Measurements from ENCODE around the gene DNASE2B. TPM values are rescaled to one million over a fixed set of nuclear protein-coding genes. Genes with fewer than 3 reads are reported as not detected.
A peak's percentile ranks its signal among the peaks of the same experiment; 100 is the strongest.

Gene DNASE2B
- total and polyA plus RNA-seq, 5 donors, result not detected

DNA sequence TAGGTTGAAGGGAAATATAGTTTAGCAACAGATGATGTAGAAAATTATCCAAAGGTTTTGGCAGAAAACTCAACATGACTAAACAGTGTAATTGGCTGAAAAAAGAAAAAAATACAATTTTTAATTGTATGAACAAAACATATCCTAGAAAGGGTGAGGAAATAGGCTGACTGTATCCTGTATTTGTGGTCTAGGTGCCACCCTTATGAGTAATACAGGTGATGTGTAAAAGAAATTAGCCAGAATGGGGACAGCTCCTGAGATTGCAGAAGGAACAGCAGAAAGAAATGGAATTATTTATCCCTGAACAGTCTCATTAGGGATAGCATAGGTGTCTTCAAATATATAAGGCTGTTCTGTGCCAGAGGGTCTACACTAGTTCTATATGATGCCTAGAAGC is 24.6 kb downstream of the DNASE2B start:
- H3K9me3 ChIP-seq (ENCODE audit: control insufficient read depth, low read length), result no peaks in the 10 kb centered on the region
- H3K27me3 ChIP-seq (ENCODE audit: control insufficient read depth, insufficient read depth), result no peaks in the 10 kb centered on the region
- H3K27ac ChIP-seq (ENCODE audit: low read length), result no peak overlapping the region
- DNase-seq, result no peak
- H3K4me1 ChIP-seq (ENCODE audit: control insufficient read depth, insufficient read depth, low read length), result no peaks in the 10 kb centered on the region
- ATAC-seq, result no peak
- intact Hi-C loops (cut with DNase I), result no loop called here
- no peak overlapping the region for H3K4me3 ChIP-seq (ENCODE audit: low read length)

DNA sequence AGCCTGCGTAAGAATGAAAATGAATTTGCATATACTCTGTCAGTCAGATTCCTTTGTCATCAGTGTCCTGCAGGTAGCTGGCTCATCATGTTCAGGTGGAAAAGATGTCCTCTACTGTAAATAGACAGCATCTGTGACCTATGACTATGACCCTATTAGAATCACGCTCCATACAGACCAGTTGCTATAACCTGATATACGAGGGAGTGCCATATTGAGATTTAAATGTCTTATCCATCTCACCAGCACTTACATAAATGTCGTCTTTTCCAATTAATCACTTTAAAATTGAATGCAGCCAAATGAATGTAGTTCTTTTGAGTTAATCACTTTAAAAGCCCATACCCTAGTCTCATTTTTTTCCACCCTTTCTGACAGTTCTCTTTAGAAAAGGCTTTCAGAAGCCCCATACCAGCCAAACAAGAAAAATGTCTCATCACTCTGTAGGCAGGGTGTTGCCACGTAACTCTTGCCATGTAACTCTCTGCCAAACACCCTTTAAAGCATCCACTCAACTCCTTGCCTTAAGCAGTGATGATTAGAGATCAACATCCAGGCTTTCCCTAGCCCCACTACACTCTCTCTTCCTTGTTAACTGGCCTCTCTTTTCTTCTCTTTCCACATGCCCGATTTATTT is 26.3 kb downstream of the DNASE2B start:
- Histone ChIP-seq H3K27ac (ENCODE audit: low read length) (no peak overlapping the region), H3K4me1 (ENCODE audit: control insufficient read depth, insufficient read depth, low read length) (no peaks in the 10 kb centered on the region), H3K9me3 (ENCODE audit: control insufficient read depth, low read length) (no peaks in the 10 kb centered on the region), H3K27me3 (ENCODE audit: control insufficient read depth, insufficient read depth) (no peaks in the 10 kb centered on the region), H3K4me3 (ENCODE audit: low read length) (no peak overlapping the region)
- intact Hi-C loops (cut with DNase I), result no loop called here
- no peak for DNase-seq
- ATAC-seq, result no peak
- 84% methylated on average over 6 of the region's 6 CpGs for WGBS

DNA sequence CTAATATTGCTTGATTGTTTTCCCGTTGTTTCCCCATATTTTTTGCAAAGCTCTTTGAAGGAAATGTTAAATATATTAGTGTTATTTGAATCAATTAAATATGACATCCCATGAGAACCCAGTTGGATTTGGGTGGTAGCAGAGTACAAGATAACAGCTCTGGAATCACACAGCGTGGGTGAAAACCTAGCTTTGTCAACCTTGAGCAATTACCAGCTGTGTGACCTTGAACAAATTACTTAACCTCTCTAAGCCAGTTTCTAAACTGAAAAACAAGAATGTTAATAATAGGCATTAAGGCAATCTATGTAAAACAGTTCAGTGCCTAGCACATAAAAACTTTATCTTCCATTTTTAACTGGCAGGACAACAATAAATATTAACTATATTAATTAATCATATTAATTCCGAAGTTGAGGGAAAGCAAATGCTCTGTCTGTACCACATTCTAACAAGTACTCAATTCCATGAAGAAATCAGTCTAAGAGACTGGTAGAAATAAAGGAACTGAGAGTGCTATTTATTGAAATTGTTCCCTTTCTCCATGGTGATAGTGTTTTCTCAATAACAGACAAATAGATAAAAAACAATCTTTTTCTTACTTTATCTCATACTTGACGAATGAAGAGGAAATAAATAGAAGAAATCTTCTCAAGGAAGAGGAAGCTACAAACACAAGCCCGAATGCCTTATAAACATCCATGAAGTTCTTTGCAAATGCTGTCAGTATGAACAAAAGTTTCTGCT is 27.0 kb downstream of the DNASE2B start:
- H3K27me3 ChIP-seq (ENCODE audit: control insufficient read depth, insufficient read depth), result no peaks in the 10 kb centered on the region
- DNase-seq (no peak), ATAC-seq (no peak)
- intact Hi-C loops (cut with DNase I), result no loop called here
- H3K4me1 ChIP-seq (ENCODE audit: control insufficient read depth, insufficient read depth, low read length), result no peaks in the 10 kb centered on the region
- no peaks in the 10 kb centered on the region for H3K9me3 ChIP-seq (ENCODE audit: control insufficient read depth, low read length)
- 44% methylated on average over 5 of the region's 5 CpGs for WGBS
- no peak overlapping the region for H3K27ac ChIP-seq (ENCODE audit: low read length)
- H3K4me3 ChIP-seq (ENCODE audit: low read length), result no peak overlapping the region

DNA sequence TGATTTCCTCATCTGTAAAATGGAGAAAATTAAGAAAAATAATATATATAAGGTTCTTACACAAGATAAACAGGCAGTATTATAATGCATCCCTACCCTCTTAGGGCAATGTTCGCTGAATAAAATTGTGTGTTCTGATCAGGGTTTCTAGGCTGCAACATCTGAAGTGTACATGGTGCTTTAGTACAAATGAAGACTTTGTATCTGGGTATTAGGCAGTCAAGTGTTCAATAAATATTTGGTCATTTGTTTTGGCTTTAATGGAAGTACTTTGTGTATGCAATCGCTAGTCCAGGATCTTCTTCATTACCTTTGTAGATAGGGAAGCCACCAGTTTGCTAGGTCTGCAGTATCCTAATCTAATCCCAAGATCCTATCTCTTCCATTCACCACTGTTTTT is 28.1 kb downstream of the DNASE2B start:
- H3K4me1 ChIP-seq (ENCODE audit: control insufficient read depth, insufficient read depth, low read length), result no peaks in the 10 kb centered on the region
- no peak overlapping the region for H3K27ac ChIP-seq (ENCODE audit: low read length)
- no peaks in the 10 kb centered on the region for H3K9me3 ChIP-seq (ENCODE audit: control insufficient read depth, low read length)
- 86% methylated on average over 2 of the region's 2 CpGs for WGBS
- intact Hi-C loops (cut with DNase I), result no loop called here
- no peak overlapping the region for H3K4me3 ChIP-seq (ENCODE audit: low read length)
- no peaks in the 10 kb centered on the region for H3K27me3 ChIP-seq (ENCODE audit: control insufficient read depth, insufficient read depth)
- no peak for DNase-seq
- no peak for ATAC-seq

DNA sequence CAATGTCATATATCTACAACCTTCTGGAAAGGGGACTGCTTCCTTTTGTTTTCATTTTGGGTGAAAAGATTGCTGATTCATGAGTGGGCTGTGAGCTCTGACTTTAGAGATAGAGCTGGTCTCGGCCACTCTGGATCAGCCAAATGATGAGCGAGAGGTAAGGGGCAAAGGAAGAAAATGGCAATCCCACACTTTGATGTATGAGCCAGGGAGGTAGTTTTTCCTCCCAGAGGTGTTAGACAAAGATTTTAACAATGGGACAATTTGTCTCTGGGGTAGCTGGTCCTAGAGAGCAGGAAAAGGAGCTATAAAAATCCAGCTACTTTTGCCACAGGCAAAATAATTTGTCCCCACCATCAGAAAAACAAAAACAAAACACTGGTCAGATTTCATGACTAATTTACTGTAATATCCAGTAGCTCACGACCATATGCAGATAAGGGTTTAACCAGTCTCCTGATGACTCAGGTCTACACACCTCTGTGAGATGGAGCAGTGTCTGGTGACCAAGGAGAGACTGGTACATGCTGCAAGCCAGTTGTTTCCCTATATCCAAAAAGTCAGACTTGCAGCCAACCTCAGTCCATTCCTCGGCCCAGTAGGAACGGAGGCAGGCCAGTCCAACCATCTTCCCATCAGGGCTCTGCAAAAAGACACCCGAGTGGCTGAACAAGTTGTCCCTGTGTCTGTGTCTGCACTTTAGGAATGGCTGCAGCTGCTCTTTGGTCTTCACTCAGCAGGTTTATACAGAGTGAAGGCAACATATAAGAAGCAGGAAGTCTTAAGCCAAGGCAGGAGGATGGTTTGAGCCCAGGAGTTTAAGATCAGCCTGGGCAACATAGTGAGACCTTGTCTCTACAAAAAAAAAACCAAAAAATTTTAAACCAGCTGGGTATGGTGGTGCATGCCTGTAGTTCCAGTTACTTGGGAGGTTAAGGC is 29.2 kb downstream of the DNASE2B start:
- no peak for ATAC-seq
- Histone ChIP-seq H3K27ac (ENCODE audit: low read length) (no peak overlapping the region), H3K27me3 (ENCODE audit: control insufficient read depth, insufficient read depth) (no peaks in the 10 kb centered on the region), H3K9me3 (ENCODE audit: control insufficient read depth, low read length) (no peaks in the 10 kb centered on the region), H3K4me1 (ENCODE audit: control insufficient read depth, insufficient read depth, low read length) (no peaks in the 10 kb centered on the region), H3K4me3 (ENCODE audit: low read length) (no peak overlapping the region)
- WGBS, result 81% methylated on average over 6 of the region's 6 CpGs
- intact Hi-C loops (cut with DNase I), result no loop called here
- no peak for DNase-seq

DNA sequence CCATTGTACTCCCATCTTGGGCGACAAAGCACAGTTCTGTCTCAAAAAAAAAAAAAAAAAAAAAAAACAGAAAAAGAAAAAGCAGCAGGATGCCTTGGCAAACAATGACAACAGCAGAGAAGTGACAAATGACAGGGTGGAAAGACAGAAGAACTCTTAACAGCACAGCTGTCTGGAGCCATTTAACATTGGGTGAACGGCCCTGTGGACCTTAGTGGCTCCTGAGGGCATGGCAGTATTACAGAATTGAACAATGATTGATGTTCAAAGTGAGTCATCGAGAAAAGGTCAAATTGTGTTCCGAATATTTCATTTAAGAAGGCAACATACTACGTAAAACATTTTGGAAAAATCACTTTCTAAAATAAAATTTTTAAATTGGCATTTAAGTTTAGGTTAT is 30.0 kb downstream of the DNASE2B start:
- Histone ChIP-seq H3K27ac (ENCODE audit: low read length) (no peak overlapping the region), H3K4me1 (ENCODE audit: control insufficient read depth, insufficient read depth, low read length) (no peaks in the 10 kb centered on the region), H3K4me3 (ENCODE audit: low read length) (no peak overlapping the region), H3K27me3 (ENCODE audit: control insufficient read depth, insufficient read depth) (no peaks in the 10 kb centered on the region), H3K9me3 (ENCODE audit: control insufficient read depth, low read length) (no peaks in the 10 kb centered on the region)
- DNase-seq (no peak), ATAC-seq (no peak)
- WGBS, result 88% methylated on average over 5 of the region's 5 CpGs
- intact Hi-C loops (cut with DNase I), result no loop called here

DNA sequence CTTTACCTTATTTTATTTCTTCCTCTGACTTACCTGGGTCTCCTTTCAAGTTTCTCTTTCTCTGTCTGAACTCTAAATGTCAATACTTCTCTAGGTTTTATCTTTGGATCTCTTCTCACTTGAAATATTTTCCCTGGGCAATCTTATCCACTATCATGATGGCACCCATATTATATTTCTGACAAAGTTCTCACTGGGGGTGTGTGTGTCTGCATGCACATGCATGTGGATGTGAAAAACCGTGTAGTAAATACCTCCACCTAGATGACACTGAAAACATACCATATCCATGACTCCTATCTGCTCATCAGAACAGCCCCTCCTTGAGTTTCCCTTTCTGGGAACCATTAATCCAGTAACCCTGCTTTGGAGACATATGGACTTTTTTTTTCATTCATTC is 30.9 kb downstream of the DNASE2B start:
- no peak overlapping the region for H3K4me3 ChIP-seq (ENCODE audit: low read length)
- DNase-seq, result no peak
- H3K27me3 ChIP-seq (ENCODE audit: control insufficient read depth, insufficient read depth), result no peaks in the 10 kb centered on the region
- H3K27ac ChIP-seq (ENCODE audit: low read length), result no peak overlapping the region
- 91% methylated on average over 1 of the region's 1 CpG for WGBS
- ATAC-seq, result no peak
- no peaks in the 10 kb centered on the region for H3K9me3 ChIP-seq (ENCODE audit: control insufficient read depth, low read length)
- intact Hi-C loops (cut with DNase I), result no loop called here
- H3K4me1 ChIP-seq (ENCODE audit: control insufficient read depth, insufficient read depth, low read length), result no peaks in the 10 kb centered on the region

DNA sequence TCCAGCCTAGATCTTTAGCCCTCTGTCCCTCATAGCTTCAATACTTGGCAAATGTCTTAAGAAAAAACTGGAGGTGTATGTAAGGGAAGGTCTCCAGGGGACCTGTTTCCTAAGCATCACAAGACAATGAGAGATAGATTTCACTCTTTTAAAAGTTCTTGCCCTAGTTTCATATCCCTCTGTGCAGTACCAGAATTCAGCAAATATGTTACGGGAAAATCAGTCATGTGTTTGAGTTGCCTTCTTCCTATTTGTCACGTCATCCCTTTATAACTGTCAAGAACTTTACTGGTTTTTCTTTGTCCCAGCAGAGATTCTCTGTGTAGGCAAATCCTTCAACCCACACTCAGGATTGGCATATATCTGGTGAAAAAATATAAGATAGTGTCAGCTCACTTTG is 32.3 kb downstream of the DNASE2B start:
- DNase-seq (no peak), ATAC-seq (no peak)
- WGBS, result 67% methylated on average over 2 of the region's 2 CpGs
- Histone ChIP-seq H3K27me3 (ENCODE audit: control insufficient read depth, insufficient read depth) (no peaks in the 10 kb centered on the region), H3K9me3 (ENCODE audit: control insufficient read depth, low read length) (no peaks in the 10 kb centered on the region), H3K4me3 (ENCODE audit: low read length) (no peak overlapping the region), H3K27ac (ENCODE audit: low read length) (no peak overlapping the region), H3K4me1 (ENCODE audit: control insufficient read depth, insufficient read depth, low read length) (no peaks in the 10 kb centered on the region)
- intact Hi-C loops (cut with DNase I), result loop anchor here (5.0 to 10.0 kb wide), 7 partner anchors 126 to 496 kb away; partner anchors contain the start of genes PRKACB (in 4 of the 4) and SAMD13 (in 1 of the 4)

DNA sequence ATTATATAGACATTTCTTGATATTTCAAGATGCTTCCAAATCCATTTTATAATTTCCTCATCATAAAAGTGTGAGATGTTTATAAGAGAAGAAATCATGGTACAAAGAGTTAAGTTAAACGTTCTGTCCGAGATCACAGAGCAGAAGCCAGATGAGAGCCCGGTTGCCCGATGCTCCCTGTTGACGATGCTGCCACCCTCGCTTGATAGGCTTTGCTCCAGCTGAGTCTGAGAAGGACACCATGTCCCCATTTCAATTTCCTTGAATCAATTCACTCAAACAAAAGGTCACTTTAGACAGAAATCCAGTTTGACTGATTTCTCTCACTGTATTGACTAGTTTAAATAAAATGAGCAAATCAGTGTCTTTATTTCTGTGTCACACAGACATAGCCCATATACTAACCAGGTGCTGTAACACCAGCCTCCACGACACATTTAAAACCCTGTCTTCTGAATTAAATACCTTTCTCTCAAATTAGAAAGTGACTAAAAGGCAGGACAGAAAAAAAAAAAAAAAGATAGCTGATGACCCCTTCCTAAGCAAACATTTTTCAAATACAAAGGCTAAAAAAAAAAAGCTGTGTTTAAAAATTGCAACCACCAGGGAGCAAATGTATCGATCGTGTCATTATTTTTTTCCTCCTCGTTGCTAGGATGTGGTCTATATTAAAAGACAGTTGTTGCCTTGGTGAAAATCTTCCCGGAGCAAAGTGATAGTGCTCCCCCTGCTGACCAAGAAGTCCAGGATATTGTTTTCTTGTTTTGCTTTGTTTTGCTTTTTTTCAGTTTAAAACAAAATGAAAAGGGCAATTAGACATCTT is 35.2 kb downstream of the DNASE2B start:
- ATAC-seq (peak; percentile 75 to 83), DNase-seq (peak in 1 of 3 donors; percentile 51)
- no peaks in the 10 kb centered on the region for H3K4me1 ChIP-seq (ENCODE audit: control insufficient read depth, insufficient read depth, low read length)
- no peak overlapping the region for H3K27ac ChIP-seq (ENCODE audit: low read length)
- H3K27me3 ChIP-seq (ENCODE audit: control insufficient read depth, insufficient read depth), result no peaks in the 10 kb centered on the region
- peak overlapping the region; percentile 69 for H3K4me3 ChIP-seq (ENCODE audit: low read length)
- 8% methylated on average over 11 of the region's 11 CpGs for WGBS
- no peaks in the 10 kb centered on the region for H3K9me3 ChIP-seq (ENCODE audit: control insufficient read depth, low read length)
- intact Hi-C loops (cut with DNase I), result loop anchor here (5.0 to 10.0 kb wide), 7 partner anchors 129 to 499 kb away; partner anchors contain the start of genes PRKACB (in 4 of the 4) and SAMD13 (in 1 of the 4)

DNA sequence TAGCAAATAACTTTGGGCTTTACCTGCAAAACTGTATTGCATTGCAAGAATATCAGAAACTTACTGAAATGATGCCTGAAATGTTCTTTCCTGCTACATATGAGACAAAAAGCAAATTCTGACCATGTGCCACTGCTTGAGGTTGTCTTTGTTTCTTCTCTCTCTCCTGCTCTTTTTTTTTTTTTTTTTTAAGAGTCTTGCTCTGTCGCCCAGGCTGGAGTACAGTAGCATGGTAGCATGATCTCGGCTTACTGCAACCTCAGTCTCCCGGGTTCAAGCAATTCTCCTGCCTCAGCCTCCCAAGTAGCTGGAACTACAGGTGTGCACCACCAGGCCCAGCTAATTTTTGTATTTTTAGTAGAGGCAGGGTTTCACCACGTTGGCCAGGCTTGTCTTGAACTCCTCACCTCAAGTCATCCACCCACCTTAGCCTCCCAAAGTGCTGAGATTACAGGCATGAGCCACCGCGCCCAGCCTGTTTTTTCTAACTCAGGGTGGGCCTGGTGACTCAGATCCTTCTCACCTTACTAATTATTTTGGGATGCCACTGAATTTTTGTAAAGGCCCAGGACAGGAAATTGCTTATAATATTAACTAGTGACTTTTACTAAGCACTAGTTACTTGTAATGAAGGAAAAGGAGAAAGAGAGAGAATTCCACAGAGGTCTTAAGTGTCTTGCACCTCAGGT is 35.9 kb downstream of the DNASE2B start:
- Histone ChIP-seq H3K4me1 (ENCODE audit: control insufficient read depth, insufficient read depth, low read length) (no peaks in the 10 kb centered on the region), H3K27ac (ENCODE audit: low read length) (no peak overlapping the region), H3K9me3 (ENCODE audit: control insufficient read depth, low read length) (no peaks in the 10 kb centered on the region), H3K4me3 (ENCODE audit: low read length) (no peak overlapping the region), H3K27me3 (ENCODE audit: control insufficient read depth, insufficient read depth) (no peaks in the 10 kb centered on the region)
- no peak for ATAC-seq
- 71% methylated on average over 6 of the region's 6 CpGs for WGBS
- DNase-seq, result no peak
- intact Hi-C loops (cut with DNase I), result loop anchor here (5.0 to 10.0 kb wide), 7 partner anchors 129 to 499 kb away; partner anchors contain the start of genes PRKACB (in 4 of the 4) and SAMD13 (in 1 of the 4)
